ENCODE results near the gene MRPS18A.

DNA sequence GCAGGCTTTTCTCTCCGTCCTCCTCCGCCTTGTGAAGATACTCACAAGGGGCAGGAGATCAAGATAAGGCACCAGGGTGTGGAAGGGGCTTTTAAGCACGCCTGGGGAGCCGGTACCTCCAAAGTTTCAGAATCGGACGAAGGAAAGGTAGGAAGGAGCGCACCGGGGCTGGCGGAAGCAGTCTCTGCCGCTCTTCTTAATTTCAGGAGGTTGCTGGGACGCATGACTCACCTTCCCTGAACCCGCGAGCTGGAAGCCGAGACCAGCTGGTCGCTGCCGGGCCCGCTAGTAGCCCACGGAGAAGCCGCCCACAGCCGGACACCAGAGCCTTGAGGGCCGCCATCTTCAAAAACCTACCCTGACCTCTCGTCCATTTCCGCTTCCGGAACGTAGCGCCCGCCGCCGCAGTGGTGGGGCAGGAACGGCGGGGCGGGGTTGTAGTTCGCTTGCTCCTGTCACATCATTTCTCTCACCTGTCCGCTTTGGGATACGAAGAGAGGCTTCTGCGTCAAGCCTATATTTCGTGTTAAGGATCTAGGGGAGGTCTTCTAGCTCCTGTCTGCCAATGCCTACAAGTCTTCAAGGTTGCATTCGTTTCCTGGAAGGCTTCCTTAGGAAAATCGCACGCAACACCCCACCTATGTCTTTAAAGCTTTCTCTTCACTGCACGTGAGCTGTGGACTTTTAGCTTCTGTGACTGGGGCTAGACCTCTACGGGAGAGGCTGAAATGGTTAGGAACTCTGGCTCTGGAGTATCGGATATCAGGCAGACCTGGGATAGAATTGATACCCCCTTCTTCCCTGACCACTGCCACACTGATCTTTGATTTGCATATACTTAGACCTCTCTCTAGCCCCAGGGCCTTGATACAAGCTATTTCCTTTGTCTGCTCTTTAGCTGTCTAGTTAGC is at the start of gene MRPS18A:
- no peak for TF ChIP-seq EZH2 (IDR thresholded peaks at IDR 0.05; ENCODE audit: borderline replicate concordance, low read length)
- TF ChIP-seq CTCF (IDR thresholded peaks at IDR 0.05; ENCODE audit: low read length) = no peak
